Liver (tissue), 3 donors: ENCODE data around the gene PTBP3.

Source experiments
- JUND ChIP-seq, 2 donors: IDR thresholded peaks; 2 replicates each; pipeline ENCODE4 v1.6.1; 2016; ENCODE audit warnings: antibody characterized with exemption in 2 of 2
- TF ChIP-seq, protein P1 (sequence below): fragments of 150-350 bp; IDR thresholded peaks from 2 replicates; pipeline ENCODE4 v1.5.1; 2017; ENCODE audit warnings: improper control_type of control experiment, low read depth, low read length; ENCODE audit not compliant: missing input control
- donor health status: healthy.
- donor health status: healthy.

DNA sequence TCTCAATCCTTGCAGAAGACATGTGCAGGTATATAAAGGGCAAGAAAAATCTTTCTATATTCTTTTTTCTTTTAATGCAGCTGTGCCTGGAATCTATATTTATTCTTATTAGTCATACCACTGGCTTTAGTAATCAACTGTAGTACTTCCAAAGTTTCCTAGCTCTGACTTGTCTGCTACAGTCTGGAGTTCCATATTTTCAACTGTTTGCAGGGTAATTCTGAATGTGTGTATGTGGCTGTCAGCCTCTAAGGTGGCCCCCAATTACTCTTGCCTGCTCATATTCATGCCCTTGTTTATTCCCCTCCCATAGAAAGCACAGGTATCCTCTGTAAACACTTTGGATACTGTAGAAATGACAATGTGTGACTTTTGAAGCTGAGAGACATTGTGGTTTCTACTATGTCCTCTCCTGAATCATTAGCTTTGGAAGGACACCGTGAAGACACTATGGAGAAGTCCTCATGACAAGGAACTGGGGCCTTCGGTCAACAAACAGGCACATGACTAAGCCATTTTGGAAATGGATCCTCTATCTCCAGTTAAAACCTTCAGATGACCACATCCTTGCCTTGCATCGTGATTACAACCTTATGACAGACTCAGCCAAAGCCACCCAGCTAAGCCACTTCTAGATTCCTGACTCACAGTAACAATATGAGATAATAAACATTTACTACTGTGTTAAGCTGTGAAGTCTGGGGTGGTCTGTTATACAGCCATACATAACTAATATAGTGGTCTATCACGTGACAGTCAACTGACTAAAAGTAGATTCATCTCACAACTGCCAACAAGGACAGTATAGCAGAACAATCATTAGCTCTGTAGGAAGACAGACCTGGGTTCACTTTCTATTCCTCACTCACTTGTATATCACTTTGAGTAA is 108.8 kb downstream of the PTBP3 start:
- TF ChIP-seq, protein P1, sequence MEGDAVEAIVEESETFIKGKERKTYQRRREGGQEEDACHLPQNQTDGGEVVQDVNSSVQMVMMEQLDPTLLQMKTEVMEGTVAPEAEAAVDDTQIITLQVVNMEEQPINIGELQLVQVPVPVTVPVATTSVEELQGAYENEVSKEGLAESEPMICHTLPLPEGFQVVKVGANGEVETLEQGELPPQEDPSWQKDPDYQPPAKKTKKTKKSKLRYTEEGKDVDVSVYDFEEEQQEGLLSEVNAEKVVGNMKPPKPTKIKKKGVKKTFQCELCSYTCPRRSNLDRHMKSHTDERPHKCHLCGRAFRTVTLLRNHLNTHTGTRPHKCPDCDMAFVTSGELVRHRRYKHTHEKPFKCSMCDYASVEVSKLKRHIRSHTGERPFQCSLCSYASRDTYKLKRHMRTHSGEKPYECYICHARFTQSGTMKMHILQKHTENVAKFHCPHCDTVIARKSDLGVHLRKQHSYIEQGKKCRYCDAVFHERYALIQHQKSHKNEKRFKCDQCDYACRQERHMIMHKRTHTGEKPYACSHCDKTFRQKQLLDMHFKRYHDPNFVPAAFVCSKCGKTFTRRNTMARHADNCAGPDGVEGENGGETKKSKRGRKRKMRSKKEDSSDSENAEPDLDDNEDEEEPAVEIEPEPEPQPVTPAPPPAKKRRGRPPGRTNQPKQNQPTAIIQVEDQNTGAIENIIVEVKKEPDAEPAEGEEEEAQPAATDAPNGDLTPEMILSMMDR, result no peak
- no peak for TF ChIP-seq JUND (IDR thresholded peaks at IDR 0.05)
